Thoracic aorta (tissue), 2 donors: Measurements from ENCODE around the gene INSC. TPM values are rescaled to one million over a fixed set of nuclear protein-coding genes. Genes with fewer than 3 reads are reported as not detected.
"Not testable (repeated sequence)": the region's sequence is repeated elsewhere in the genome, so short reads cannot be mapped to it uniquely, and the experiment has no call there.

Experiments
- ATAC-seq: fragments of 150-250 bp; one replicate; pipeline ENCODE4 v1.8.0; 2017; ENCODE audit warnings: low read depth; ENCODE audit not compliant: insufficient number of reproducible peaks, low FRiP score
- DNase-seq: peaks from one replicate; pipeline ENCODE4 v3.0.0-alpha.2; 2020; ENCODE audit warnings: low spot score
- H3K27ac ChIP-seq, 2 donors: fragments of 200-600 bp; sonication (generic); 1 replicate in 1 of 2; 2 replicates in 1 of 2; pipeline ENCODE4 v1.5.1; 2016; ENCODE audit warnings: mild to moderate bottlenecking in 2 of 2, moderate library complexity in 2 of 2
- H3K27me3 ChIP-seq: fragments of 200-600 bp; sonication (generic); replicated peaks from 2 replicates; pipeline ENCODE4 v1.6.0; 2016; ENCODE audit warnings: mild to moderate bottlenecking; ENCODE audit not compliant: insufficient read depth
- H3K36me3 ChIP-seq: fragments of 200-600 bp; sonication (generic); one replicate; pipeline ENCODE4 v1.5.1; 2016
- H3K4me1 ChIP-seq, 2 donors: fragments of 200-600 bp; sonication (generic); 1 replicate in 1 of 2; 2 replicates in 1 of 2; pipeline versions ENCODE4 v1.5.1 to v1.6.0; 2016; ENCODE audit warnings: low read depth in 2 of 2, mild to moderate bottlenecking in 1 of 2; ENCODE audit not compliant: control insufficient read depth in 1 of 2
- H3K4me3 ChIP-seq: fragments of 200-600 bp; sonication (generic); 2 replicates; pipeline ENCODE4 v1.5.1; 2016; ENCODE audit warnings: mild to moderate bottlenecking
- H3K9me3 ChIP-seq: fragments of 200-600 bp; sonication (generic); 2 replicates; pipeline ENCODE4 v1.5.1; 2016
- total RNA-seq, 2 donors: library from RNA; depleted of rRNA; stranded (reverse); fragments of >200 nt; gene quantifications; one replicate each; pipeline versions ENCODE4 v1.1.0 to v1.2.3, GENCODE V29; 2016
- TF ChIP-seq, protein P1 (sequence below): fragments of 200-600 bp; sonication (generic); IDR thresholded peaks from one replicate; pipeline ENCODE4 v1.5.1; 2019; ENCODE audit warnings: antibody characterized with exemption

The INSC gene, protein sequence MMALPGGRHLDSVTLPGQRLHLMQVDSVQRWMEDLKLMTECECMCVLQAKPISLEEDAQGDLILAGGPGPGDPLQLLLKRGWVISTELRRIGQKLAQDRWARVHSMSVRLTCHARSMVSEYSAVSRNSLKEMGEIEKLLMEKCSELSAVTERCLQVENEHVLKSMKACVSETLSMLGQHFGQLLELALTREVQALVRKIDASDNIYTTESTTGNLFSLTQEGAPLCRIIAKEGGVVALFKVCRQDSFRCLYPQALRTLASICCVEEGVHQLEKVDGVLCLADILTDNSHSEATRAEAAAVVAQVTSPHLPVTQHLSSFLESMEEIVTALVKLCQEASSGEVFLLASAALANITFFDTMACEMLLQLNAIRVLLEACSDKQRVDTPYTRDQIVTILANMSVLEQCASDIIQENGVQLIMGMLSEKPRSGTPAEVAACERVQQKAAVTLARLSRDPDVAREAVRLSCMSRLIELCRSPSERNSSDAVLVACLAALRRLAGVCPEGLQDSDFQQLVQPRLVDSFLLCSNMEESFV
- total RNA-seq, result under 1 TPM in 1 of 2 donors, not detected in 1; 0.35 TPM

DNA sequence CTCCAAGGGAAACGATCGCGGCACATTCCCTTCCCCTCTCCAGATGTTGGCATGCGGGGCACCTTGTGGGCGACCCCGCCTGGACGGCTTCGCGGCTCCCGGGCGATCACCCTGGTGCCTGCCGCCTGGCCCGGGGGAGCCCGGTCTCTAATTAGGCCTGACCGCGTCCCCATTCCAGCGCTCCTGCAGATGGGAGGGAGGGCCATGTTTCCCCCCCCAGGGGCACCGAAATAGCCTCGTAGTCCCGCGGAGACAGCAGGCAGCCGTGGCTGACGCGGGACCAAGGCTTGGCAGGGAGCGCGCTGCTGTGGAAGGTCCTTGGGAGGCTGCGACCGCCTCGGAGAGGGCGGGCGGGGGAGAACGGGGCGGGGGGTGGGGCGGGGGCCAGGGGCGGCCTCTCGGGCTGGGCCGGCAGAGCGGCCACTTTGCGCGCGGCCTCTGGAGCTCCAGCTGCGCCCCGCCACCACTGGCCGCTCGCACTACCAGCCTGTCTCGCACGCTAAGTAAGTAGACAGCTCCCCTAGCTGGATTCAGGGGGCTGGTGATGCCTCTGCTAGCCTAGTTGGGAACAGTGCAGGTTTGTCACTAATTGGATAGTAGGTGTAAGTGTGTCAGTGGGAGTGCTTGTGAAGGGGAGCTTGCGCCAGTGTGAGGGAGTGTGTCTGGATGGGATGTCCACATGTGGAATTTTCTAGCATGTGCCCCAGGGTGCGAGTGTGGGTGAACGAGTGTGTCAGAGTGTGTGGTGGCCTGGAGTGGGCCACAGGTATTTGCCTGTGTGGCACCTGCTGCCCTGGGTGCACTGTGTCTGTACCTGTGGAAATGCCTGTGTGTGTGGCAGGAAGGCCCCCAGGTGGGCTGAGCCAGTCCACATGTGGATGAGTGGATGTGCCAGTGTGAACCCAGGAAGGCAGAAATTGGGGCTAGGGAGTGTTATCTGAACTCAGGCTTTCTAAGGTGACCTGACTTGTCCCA, at the start of gene INSC:
Gene INSC, plus strand, starts transcription at position 423 of the 975 bp plus-strand sequence. CDS start 34,252 bp downstream, outside the sequence.
- ATAC-seq (no peak), DNase-seq (no peak)
- no peaks in the 10 kb centered on the region for H3K27me3 ChIP-seq
- no peaks in the 10 kb centered on the region for H3K36me3 ChIP-seq
- H3K4me1 ChIP-seq, result peaks cover 0 to 6% of the 10 kb centered on the region in 2 donors
- H3K4me3 ChIP-seq, result peak within 1 kb of the TSS; percentile 73
- H3K27ac ChIP-seq, result no peak within 1 kb of the TSS
- H3K9me3 ChIP-seq, result no peaks in the 10 kb centered on the region
- TF ChIP-seq, protein P1, sequence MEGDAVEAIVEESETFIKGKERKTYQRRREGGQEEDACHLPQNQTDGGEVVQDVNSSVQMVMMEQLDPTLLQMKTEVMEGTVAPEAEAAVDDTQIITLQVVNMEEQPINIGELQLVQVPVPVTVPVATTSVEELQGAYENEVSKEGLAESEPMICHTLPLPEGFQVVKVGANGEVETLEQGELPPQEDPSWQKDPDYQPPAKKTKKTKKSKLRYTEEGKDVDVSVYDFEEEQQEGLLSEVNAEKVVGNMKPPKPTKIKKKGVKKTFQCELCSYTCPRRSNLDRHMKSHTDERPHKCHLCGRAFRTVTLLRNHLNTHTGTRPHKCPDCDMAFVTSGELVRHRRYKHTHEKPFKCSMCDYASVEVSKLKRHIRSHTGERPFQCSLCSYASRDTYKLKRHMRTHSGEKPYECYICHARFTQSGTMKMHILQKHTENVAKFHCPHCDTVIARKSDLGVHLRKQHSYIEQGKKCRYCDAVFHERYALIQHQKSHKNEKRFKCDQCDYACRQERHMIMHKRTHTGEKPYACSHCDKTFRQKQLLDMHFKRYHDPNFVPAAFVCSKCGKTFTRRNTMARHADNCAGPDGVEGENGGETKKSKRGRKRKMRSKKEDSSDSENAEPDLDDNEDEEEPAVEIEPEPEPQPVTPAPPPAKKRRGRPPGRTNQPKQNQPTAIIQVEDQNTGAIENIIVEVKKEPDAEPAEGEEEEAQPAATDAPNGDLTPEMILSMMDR, result no peak

DNA sequence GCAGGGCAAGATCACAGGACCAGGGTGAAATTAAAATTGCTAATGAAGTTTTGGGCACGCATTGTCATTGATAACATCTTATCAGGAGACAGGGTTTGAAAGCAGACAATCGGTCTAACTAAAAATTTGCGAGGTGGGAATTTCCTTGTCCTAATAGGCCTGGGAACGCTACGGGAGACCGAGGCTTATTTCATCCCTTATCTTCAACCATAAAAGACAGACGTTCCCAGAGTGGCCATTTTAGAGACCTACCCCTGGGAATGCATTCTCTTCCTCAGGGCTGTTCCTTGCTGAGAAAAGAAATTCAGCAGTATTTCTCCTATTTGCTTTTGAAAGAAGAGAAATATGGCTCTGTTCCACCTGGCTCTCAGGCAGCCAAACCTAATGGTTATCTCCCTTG, 45.0 kb upstream of the INSC start:
- not testable (repeated sequence) for DNase-seq, H3K27me3 ChIP-seq, H3K36me3 ChIP-seq, H3K27ac ChIP-seq, H3K9me3 ChIP-seq, H3K4me3 ChIP-seq, ATAC-seq
- peaks cover 14 to 19% of the 10 kb centered on the region in 2 donors for H3K4me1 ChIP-seq

DNA sequence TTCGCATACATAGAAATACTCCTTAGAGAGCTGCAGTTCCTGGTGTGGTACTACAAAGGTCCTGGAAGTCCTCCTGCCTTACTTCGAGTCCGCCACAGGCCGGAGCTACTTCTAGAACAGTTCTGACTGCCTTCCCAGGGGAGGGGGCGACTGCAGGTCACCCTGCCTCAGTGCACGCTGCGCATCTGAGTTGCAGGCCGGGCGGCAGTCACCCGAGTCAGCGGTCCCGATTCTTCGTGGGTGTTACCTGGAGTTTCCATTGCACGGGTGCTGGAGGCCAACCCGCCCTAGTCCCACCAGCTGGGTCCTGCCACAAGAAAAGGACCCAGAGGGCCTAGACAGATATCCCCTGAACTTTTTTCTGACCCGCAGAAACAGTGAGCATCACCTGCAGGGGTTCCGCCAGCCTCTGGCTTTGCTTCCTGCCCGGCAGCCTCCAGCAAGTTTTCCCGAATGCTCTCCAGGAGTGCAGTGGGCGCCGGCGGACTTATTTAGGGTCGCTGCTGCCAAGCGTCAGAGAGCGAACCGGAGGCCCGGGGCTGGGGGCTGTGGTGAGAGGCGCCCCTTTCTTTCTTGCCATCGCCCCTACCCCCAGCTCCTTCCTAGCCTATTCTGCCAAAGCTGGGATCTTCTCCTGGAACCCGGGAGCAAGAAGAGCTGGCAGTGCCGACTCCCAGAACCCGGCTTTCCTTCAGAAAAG, 43.0 kb upstream of the INSC start:
- Histone ChIP-seq H3K27ac (no peak overlapping the region), H3K9me3 (no peaks in the 10 kb centered on the region), H3K4me3 (no peak overlapping the region), H3K4me1 (peaks cover 14 to 19% of the 10 kb centered on the region in 2 donors), H3K27me3 (no peaks in the 10 kb centered on the region), H3K36me3 (no peaks in the 10 kb centered on the region)
- DNase-seq (no peak), ATAC-seq (no peak)
- TF ChIP-seq, protein P1, result no peak

DNA sequence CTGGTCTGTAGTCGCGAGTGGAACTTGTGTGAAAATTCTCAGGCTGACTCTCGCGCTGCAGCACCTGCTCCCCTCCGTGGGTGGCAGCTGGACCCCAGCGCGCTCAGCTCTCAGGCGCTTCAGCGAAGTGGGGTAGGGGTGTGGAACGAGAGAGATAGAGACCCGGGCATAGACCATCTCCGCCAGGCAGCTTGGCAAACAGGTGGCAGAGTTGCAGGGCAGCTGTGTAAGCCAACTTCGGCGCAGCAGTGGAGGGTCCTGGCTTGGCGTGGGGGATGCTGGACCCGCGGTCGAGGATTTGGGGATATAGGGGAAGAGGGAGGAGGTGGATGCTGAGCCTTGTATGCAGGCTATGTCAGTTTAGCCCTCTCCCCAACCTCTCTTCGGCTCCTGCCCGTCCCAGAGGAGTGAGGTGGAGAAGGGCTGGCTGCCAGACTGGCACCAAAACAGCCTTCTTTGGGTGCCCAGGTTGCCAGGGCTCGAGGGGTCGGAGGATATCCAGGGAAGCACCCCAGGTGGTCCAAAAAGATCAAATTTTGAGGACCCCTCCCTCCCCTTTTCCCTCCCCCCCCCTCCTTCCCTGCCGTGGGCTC, 42.1 kb upstream of the INSC start:
- DNase-seq (no peak), ATAC-seq (no peak)
- H3K4me3 ChIP-seq, result no peak overlapping the region
- H3K9me3 ChIP-seq, result no peaks in the 10 kb centered on the region
- TF ChIP-seq, protein P1, result no peak
- no peaks in the 10 kb centered on the region for H3K36me3 ChIP-seq
- no peak overlapping the region for H3K27ac ChIP-seq
- H3K27me3 ChIP-seq, result no peaks in the 10 kb centered on the region
- H3K4me1 ChIP-seq, result peaks cover 14 to 19% of the 10 kb centered on the region in 2 donors
